IMR-90 (cell line): ENCODE results near the gene FER. TPM values are rescaled to one million over a fixed set of nuclear protein-coding genes. Genes with fewer than 3 reads are reported as not detected.

Experiments used
- ATAC-seq: fragments of 200-7000 bp; cut with Tn5 transposase; 2 replicates; pipeline ENCODE4 v1.9.1; 2020; ENCODE audit warnings: low read depth, mild to moderate bottlenecking, moderate library complexity
- BruUV-seq: library from RNA; stranded (reverse); fragments of 400-500 nt; replicated peaks from 2 replicates; lab custom pipeline; 2021; lab: Mats Ljungman, UMichigan
- CTCF ChIA-PET: fragments of 300-600 bp; formaldehyde crosslinking; extraction: SDS; loops from one replicate; lab custom pipeline; 2021; ENCODE audit warnings: antibody characterized with exemption; lab: Yijun Ruan, JAX
- POLR2A ChIA-PET: fragments of 300-600 bp; sonication (Branson Sonifier 250); formaldehyde crosslinking; loops from one replicate; lab custom pipeline; 2022; ENCODE audit warnings: antibody characterized with exemption; ENCODE audit not compliant: unreplicated experiment; lab: Charles Lee
- DNase-seq: peaks from one replicate; pipeline ENCODE4 v3.0.0; 2013
- H2AFZ ChIP-seq: replicated peaks from 2 replicates; pipeline ENCODE3; 2013; ENCODE audit warnings: low read length, mild to moderate bottlenecking; ENCODE audit not compliant: poor library complexity
- H2AK5ac ChIP-seq: 2 replicates; pipeline ENCODE4 v1.6.1; 2013; ENCODE audit warnings: low read depth, low read length, inconsistent platforms
- H2AK9ac ChIP-seq: replicated peaks from 2 replicates; pipeline ENCODE3; 2013; ENCODE audit warnings: mild to moderate bottlenecking, low read depth, low read length, moderate library complexity; ENCODE audit not compliant: poor library complexity
- H2BK120ac ChIP-seq: 2 replicates; pipeline ENCODE4 v1.6.1; 2013; ENCODE audit warnings: low read depth, low read length, inconsistent platforms
- H2BK15ac ChIP-seq: 3 replicates; pipeline ENCODE4 v1.6.1; 2013; ENCODE audit warnings: low read depth, low read length, inconsistent platforms
- H2BK20ac ChIP-seq: 2 replicates; pipeline ENCODE4 v1.6.1; 2013; ENCODE audit warnings: low read depth, mild to moderate bottlenecking, inconsistent platforms, low read length, moderate library complexity
- H2BK5ac ChIP-seq: 2 replicates; pipeline ENCODE4 v1.6.1; 2013; ENCODE audit warnings: mild to moderate bottlenecking, low read depth, low read length, inconsistent platforms; ENCODE audit not compliant: poor library complexity, severe bottlenecking
- H3K14ac ChIP-seq: replicated peaks from 2 replicates; pipeline ENCODE4 v1.6.1; 2013; ENCODE audit warnings: low read depth, low read length, inconsistent platforms
- H3K18ac ChIP-seq: 2 replicates; pipeline ENCODE4 v1.6.1; 2013; ENCODE audit warnings: low read depth, low read length, control low read depth
- H3K23ac ChIP-seq: 2 replicates; pipeline ENCODE4 v1.6.1; 2013; ENCODE audit warnings: low read depth, low read length, inconsistent platforms
- H3K27ac ChIP-seq: 2 replicates; pipeline ENCODE4 v1.5.1; 2013; ENCODE audit warnings: mild to moderate bottlenecking, control low read depth, low read length; ENCODE audit not compliant: insufficient read depth
- H3K27me3 ChIP-seq: 2 replicates; pipeline ENCODE4 v1.6.1; 2013; ENCODE audit warnings: low read length; ENCODE audit not compliant: control insufficient read depth, insufficient read depth
- H3K36me3 ChIP-seq: 2 replicates; pipeline ENCODE4 v1.6.1; 2013; ENCODE audit warnings: low read length, mixed read lengths; ENCODE audit not compliant: control insufficient read depth, insufficient read depth
- H3K4ac ChIP-seq: 2 replicates; pipeline ENCODE4 v1.6.1; 2013; ENCODE audit warnings: low read depth, low read length, inconsistent platforms
- H3K4me1 ChIP-seq: 2 replicates; pipeline ENCODE4 v1.6.1; 2013; ENCODE audit warnings: low read length, mixed read lengths; ENCODE audit not compliant: control insufficient read depth, insufficient read depth
- H3K4me2 ChIP-seq: 2 replicates; pipeline ENCODE4 v1.6.1; 2013; ENCODE audit warnings: low read depth, mild to moderate bottlenecking, control low read depth, low read length, moderate library complexity
- H3K4me3 ChIP-seq: 2 replicates; pipeline ENCODE4 v1.5.1; 2013; ENCODE audit warnings: low read depth, mild to moderate bottlenecking, control low read depth, low read length, moderate library complexity; ENCODE audit not compliant: insufficient read depth
- H3K56ac ChIP-seq: 2 replicates; pipeline ENCODE4 v1.6.1; 2013; ENCODE audit warnings: low read length, inconsistent platforms; ENCODE audit not compliant: insufficient read depth; ENCODE audit errors: extremely low read depth
- H3K79me1 ChIP-seq, 2 experiments: 2 replicates each; pipeline ENCODE4 v1.6.1; 2013; ENCODE audit warnings: low read length in 2 of 2, inconsistent platforms in 1 of 2, low read depth in 1 of 2
- H3K9ac ChIP-seq: 2 replicates; pipeline ENCODE4 v1.6.1; 2013; ENCODE audit warnings: low read depth, low read length, control low read depth
- H3K9me1 ChIP-seq: 2 replicates; pipeline ENCODE4 v1.6.1; 2013; ENCODE audit warnings: low read length, inconsistent platforms; ENCODE audit not compliant: insufficient read depth
- H3K9me3 ChIP-seq: 2 replicates; pipeline ENCODE4 v1.6.1; 2013; ENCODE audit warnings: low read length; ENCODE audit not compliant: control insufficient read depth, insufficient read depth
- H4K20me1 ChIP-seq: 2 replicates; pipeline ENCODE4 v1.6.1; 2013; ENCODE audit warnings: low read length, inconsistent platforms; ENCODE audit not compliant: insufficient read depth
- H4K5ac ChIP-seq: 2 replicates; pipeline ENCODE4 v1.6.1; 2013; ENCODE audit warnings: mild to moderate bottlenecking, low read depth, low read length, control low read depth
- H4K8ac ChIP-seq, 2 experiments: 2 replicates each; pipeline ENCODE4 v1.6.1; 2013; ENCODE audit warnings: low read depth in 2 of 2, low read length in 2 of 2, control low read depth in 1 of 2, inconsistent platforms in 1 of 2
- H4K91ac ChIP-seq: 2 replicates; pipeline ENCODE4 v1.6.1; 2013; ENCODE audit warnings: low read depth, low read length, inconsistent platforms; ENCODE audit not compliant: insufficient read depth
- BHLHE40 ChIP-seq: fragments of 150-350 bp; IDR thresholded peaks from 2 replicates; pipeline ENCODE4 v1.6.1; 2016; ENCODE audit warnings: mild to moderate bottlenecking, low read depth, low read length
- CEBPB ChIP-seq: IDR thresholded peaks from 2 replicates; pipeline ENCODE4 v1.6.1; 2012; ENCODE audit warnings: low read depth, low read length, improper control_type of control experiment
- CHD1 ChIP-seq: IDR thresholded peaks from 2 replicates; pipeline ENCODE4 v1.6.1; 2012; ENCODE audit warnings: low read depth, low read length, improper control_type of control experiment
- FOS ChIP-seq: fragments of 150-350 bp; IDR thresholded peaks from 2 replicates; pipeline ENCODE4 v1.6.1; 2016; ENCODE audit warnings: low read depth, low read length
- MAFK ChIP-seq: IDR thresholded peaks from 2 replicates; pipeline ENCODE4 v1.6.1; 2012; ENCODE audit warnings: low read depth, low read length, improper control_type of control experiment
- MAZ ChIP-seq: IDR thresholded peaks from 2 replicates; pipeline ENCODE4 v1.6.1; 2012; ENCODE audit warnings: low read depth, mild to moderate bottlenecking, low read length, improper control_type of control experiment, moderate library complexity, borderline replicate concordance
- MXI1 ChIP-seq: IDR thresholded peaks from 2 replicates; pipeline ENCODE4 v1.6.1; 2012; ENCODE audit warnings: low read depth, mild to moderate bottlenecking, low read length, moderate library complexity, borderline replicate concordance
- NFE2L2 ChIP-seq: fragments of 150-350 bp; IDR thresholded peaks from 2 replicates; pipeline ENCODE4 v1.6.1; 2016; ENCODE audit warnings: low read depth, mild to moderate bottlenecking, low read length
- POLR2A ChIP-seq: IDR thresholded peaks from 2 replicates; pipeline ENCODE4 v1.6.1; 2012; ENCODE audit warnings: mild to moderate bottlenecking, low read depth, low read length
- RAD21 ChIP-seq: IDR thresholded peaks from 2 replicates; pipeline ENCODE4 v1.6.1; 2012; ENCODE audit warnings: low read length, improper control_type of control experiment
- RCOR1 ChIP-seq: IDR thresholded peaks from 2 replicates; pipeline ENCODE4 v1.6.1; 2012; ENCODE audit warnings: mild to moderate bottlenecking, low read length, improper control_type of control experiment; ENCODE audit not compliant: insufficient replicate concordance
- RFX5 ChIP-seq: IDR thresholded peaks from 2 replicates; pipeline ENCODE4 v1.8.0; 2012; ENCODE audit warnings: low read depth, mild to moderate bottlenecking, low read length, moderate library complexity
- SMC3 ChIP-seq: fragments of 150-350 bp; IDR thresholded peaks from 2 replicates; pipeline ENCODE4 v1.6.1; 2016; ENCODE audit warnings: low read depth, mild to moderate bottlenecking, antibody characterized with exemption, low read length, moderate library complexity
- WGBS, 2 experiments: methylation state at CpG; one replicate each; pipeline versions ENCODE4 v1.1.5 to v1.1.7; 2013; ENCODE audit warnings: missing lambda C conversion rate in 2 of 2; ENCODE audit not compliant: insufficient read length in 1 of 2; ENCODE audit errors: extremely low coverage in 2 of 2; 5-methylcytosine and 5-hydroxymethylcytosine counted together
- dilution Hi-C: fragments of 300-500 bp; cut with HindIII; formaldehyde crosslinking; loops from one replicate; pipeline ENCODE4 v1.14.3; 2018; ENCODE audit warnings: low sequenced_read_pairs; ENCODE audit not compliant: unreplicated experiment
- in situ Hi-C: fragments of 300-500 bp; cut with MboI; formaldehyde crosslinking; loops from 3 replicates; pipeline ENCODE4 v1.14.3; 2019; ENCODE audit warnings: low sequenced_read_pairs, inconsistent platforms, mixed read lengths
- intact Hi-C: fragments of 100-400 bp; cut with micrococcal nuclease; formaldehyde crosslinking; loops from 2 replicates; pipeline ENCODE4 v1.10.0; 2022
- polyA plus RNA-seq, 3 experiments: library from polyadenylated mRNA; depleted of rRNA; stranded (reverse); fragments of >200 nt; gene quantifications; 2 replicates each; pipeline ENCODE4 v1.2.3, GENCODE V29; 2012; ENCODE audit warnings: low replicate concordance in 1 of 3
- total RNA-seq: library from RNA; depleted of rRNA; stranded (reverse); fragments of >200 nt; gene quantifications from 2 replicates; pipeline ENCODE4 v1.2.3, GENCODE V29; 2012
- TF ChIP-seq, protein P1 (sequence below): conservative IDR thresholded peaks from 2 replicates; pipeline ENCODE4 v1.5.1; 2012; ENCODE audit warnings: mild to moderate bottlenecking, low read depth, low read length, improper control_type of control experiment
- TF ChIP-seq, protein P2 (sequence below): fragments of 150-350 bp; IDR thresholded peaks from 2 replicates; pipeline ENCODE4 v1.6.1; 2017; ENCODE audit warnings: mild to moderate bottlenecking, antibody characterized with exemption, low read length, low read depth
- TF ChIP-seq, protein P3 (sequence below): fragments of 150-350 bp; IDR thresholded peaks from 2 replicates; pipeline ENCODE4 v1.6.1; 2016; ENCODE audit warnings: low read depth, mild to moderate bottlenecking, low read length, moderate library complexity, borderline replicate concordance

FER gene
- total and polyA plus RNA-seq, 2 of the 4 experiments (the other 2 are of a cell fraction) = 3.5 to 32.4 TPM

DNA sequence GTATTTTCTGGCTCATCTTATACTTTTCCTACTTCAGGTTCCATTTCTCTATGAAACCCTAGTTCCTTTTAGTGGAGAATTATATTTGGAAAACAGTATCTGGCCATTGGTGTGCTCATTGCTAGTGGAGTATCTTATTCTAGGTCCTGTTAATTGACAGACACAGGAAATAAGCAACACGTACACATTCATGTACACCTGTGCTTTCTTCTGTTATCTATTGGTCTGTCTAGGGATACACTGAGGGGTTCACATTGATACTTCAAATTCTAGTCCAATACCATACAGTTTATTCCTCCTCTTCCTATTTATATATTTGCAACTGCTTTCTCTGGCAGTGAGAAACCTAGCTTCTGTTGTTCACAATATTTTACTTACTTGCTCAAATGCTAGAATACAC is 110.2 kb downstream of the FER start:
- ChIA-PET CTCF (no interaction called here), POLR2A (no interaction called here)
- no peak overlapping the region for H2BK5ac ChIP-seq
- in situ Hi-C loops = no loop called here
- dilution Hi-C loops = no loop called here
- H4K20me1 ChIP-seq = no peaks in the 10 kb centered on the region
- H2BK15ac ChIP-seq = no peak overlapping the region
- peaks cover 2% of the 10 kb centered on the region; the same call in 1 of the 2 replicates for H3K4me1 ChIP-seq
- no peak overlapping the region for H4K8ac ChIP-seq
- no peaks in the 10 kb centered on the region for H3K9me3 ChIP-seq
- no peak overlapping the region for H2BK120ac ChIP-seq
- H3K27me3 ChIP-seq = no peaks in the 10 kb centered on the region
- no TSS peak for BruUV-seq
- no peak overlapping the region for H2AK5ac ChIP-seq
- peak overlapping the region; percentile 62; the same call in 1 of the 2 replicates for H3K4me2 ChIP-seq
- intact Hi-C loops = no loop called here
- DNase-seq (no peak), ATAC-seq (no peak)
- no peak overlapping the region for H3K4me3 ChIP-seq
- no peaks in the 10 kb centered on the region for H3K9me1 ChIP-seq
- H3K56ac ChIP-seq = no peak overlapping the region
- H3K23ac ChIP-seq = no peak overlapping the region
- no peak overlapping the region for H4K91ac ChIP-seq
- H2BK20ac ChIP-seq = no peak overlapping the region
- no peak overlapping the region for H2AK9ac ChIP-seq
- no peak overlapping the region for H3K18ac ChIP-seq
- H3K36me3 ChIP-seq = no peaks in the 10 kb centered on the region; the same call in 1 of the 2 replicates
- peaks cover 3 to 9% of the 10 kb centered on the region in 2 experiments; a peak in 1 of 4 replicates for H3K79me1 ChIP-seq
- H3K4ac ChIP-seq = no peak overlapping the region
- H2AFZ ChIP-seq = no peak overlapping the region
- H3K14ac ChIP-seq = no peak overlapping the region
- TF ChIP-seq FOS (no peak), RCOR1 (no peak), RFX5 (no peak), SMC3 (no peak), RAD21 (no peak), NFE2L2 (no peak), POLR2A (no peak), MAZ (no peak), MXI1 (no peak), MAFK (no peak), BHLHE40 (no peak), CHD1 (no peak), CEBPB (no peak)
- TF ChIP-seq, protein P1, sequence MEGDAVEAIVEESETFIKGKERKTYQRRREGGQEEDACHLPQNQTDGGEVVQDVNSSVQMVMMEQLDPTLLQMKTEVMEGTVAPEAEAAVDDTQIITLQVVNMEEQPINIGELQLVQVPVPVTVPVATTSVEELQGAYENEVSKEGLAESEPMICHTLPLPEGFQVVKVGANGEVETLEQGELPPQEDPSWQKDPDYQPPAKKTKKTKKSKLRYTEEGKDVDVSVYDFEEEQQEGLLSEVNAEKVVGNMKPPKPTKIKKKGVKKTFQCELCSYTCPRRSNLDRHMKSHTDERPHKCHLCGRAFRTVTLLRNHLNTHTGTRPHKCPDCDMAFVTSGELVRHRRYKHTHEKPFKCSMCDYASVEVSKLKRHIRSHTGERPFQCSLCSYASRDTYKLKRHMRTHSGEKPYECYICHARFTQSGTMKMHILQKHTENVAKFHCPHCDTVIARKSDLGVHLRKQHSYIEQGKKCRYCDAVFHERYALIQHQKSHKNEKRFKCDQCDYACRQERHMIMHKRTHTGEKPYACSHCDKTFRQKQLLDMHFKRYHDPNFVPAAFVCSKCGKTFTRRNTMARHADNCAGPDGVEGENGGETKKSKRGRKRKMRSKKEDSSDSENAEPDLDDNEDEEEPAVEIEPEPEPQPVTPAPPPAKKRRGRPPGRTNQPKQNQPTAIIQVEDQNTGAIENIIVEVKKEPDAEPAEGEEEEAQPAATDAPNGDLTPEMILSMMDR = no peak
- TF ChIP-seq, protein P2, sequence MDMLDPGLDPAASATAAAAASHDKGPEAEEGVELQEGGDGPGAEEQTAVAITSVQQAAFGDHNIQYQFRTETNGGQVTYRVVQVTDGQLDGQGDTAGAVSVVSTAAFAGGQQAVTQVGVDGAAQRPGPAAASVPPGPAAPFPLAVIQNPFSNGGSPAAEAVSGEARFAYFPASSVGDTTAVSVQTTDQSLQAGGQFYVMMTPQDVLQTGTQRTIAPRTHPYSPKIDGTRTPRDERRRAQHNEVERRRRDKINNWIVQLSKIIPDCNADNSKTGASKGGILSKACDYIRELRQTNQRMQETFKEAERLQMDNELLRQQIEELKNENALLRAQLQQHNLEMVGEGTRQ = no peak
- TF ChIP-seq, protein P3, sequence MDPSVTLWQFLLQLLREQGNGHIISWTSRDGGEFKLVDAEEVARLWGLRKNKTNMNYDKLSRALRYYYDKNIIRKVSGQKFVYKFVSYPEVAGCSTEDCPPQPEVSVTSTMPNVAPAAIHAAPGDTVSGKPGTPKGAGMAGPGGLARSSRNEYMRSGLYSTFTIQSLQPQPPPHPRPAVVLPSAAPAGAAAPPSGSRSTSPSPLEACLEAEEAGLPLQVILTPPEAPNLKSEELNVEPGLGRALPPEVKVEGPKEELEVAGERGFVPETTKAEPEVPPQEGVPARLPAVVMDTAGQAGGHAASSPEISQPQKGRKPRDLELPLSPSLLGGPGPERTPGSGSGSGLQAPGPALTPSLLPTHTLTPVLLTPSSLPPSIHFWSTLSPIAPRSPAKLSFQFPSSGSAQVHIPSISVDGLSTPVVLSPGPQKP = no peak
- no CpG with 5 or more reads among the region's 1 CpG for WGBS, 2 experiments
- H3K9ac ChIP-seq = no peak overlapping the region
- H4K5ac ChIP-seq = no peak overlapping the region
- H3K27ac ChIP-seq = no peak overlapping the region
